Measurements from ENCODE around the gene CRYL1. TPM values are rescaled to one million over a fixed set of nuclear protein-coding genes. Genes with fewer than 3 reads are reported as not detected.

The CRYL1 gene, protein sequence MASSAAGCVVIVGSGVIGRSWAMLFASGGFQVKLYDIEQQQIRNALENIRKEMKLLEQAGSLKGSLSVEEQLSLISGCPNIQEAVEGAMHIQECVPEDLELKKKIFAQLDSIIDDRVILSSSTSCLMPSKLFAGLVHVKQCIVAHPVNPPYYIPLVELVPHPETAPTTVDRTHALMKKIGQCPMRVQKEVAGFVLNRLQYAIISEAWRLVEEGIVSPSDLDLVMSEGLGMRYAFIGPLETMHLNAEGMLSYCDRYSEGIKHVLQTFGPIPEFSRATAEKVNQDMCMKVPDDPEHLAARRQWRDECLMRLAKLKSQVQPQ
- total RNA-seq: 22.6 and 71.7 TPM in 2 replicates

DNA sequence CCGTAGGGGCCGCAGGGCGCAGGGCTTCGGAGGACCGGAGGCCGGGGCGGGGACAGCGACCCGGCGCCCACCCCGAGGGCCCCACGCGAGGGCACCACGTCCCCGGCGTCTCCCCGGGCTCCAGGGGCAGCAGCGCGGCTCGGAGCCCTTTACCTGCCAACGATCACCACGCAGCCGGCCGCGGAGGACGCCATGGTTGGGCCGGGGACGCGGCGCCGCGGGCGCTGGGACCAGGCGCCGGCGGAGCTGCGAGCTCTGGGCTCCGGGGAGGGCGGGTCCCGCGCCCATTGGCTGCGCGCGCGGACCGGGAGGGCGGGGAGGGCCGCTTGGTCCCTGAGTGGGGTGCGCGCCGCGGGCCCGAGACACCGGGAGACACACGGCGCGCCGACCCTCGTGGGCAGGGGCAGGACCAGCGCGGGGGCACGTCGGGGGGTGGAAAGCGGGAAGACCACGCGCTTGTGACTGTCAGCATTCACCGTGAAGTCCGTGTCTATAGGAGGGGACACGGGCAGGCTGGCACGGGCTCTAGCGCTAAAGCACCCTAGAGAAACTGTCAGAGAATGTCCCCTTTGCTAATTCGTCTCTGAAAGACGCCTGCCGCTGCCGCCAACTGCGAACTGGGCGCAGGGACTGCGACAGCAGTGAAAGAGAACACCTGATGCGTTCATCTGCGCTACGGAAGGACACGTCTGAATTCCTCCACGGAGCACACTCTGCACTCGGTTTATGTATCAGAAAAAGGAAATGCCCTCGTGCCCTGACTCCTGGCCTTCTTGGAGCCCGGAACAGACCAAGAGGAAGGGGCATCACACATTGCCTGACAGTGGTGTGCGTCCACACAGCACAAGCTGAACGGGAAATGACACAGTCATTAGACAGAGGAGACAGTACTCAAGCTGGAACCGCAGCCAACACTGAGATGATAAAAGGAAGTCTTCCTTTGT lies at the start of gene CRYL1:
TSS of gene CRYL1 (minus strand) at position 257 of the 944 bp plus-strand sequence. CDS start at position 194, 63 bp downstream.
- peak; percentile 58 for DNase-seq (ENCODE audit: low read depth, low spot score)

DNA sequence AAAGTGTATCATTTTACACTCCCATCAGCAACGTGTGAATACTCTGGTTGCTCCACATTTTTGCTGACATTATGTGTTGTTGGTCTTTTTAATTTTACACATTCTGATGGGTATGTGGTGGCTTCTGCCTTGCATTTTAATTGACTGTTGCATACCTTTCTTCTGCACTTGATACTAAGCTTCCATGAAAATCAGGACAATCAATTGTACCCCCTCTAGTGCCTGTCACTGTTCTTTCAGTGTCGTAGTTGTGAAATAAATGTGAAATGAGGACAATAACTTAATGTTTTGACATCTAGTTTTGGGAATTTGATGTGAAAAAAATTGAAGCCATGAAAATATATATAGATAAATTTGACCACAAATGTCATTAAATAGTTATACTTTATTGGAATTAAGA lies 48.0 kb upstream of the CRYL1 start:
- DNase-seq (ENCODE audit: low read depth, low spot score): no peak

DNA sequence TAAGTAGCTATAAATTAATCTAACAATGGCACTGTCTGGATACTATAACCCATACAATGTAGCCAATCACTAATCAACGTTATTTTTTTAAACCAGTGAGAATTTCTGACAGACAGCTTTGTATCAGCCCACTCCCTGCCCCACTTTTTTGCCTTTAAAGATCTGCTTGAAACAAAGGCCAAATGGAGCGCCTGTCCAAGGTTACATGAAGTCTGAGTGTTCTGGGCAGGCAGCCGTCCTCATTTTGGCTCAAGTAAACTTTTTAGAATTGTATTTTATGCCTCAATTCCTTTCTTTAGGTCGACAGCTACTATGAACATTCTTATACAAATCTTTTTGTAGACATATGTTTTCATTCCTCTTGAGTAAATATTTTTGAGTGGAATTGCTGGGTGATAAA lies 47.5 kb upstream of the CRYL1 start:
- DNase-seq (ENCODE audit: low read depth, low spot score): no peak

DNA sequence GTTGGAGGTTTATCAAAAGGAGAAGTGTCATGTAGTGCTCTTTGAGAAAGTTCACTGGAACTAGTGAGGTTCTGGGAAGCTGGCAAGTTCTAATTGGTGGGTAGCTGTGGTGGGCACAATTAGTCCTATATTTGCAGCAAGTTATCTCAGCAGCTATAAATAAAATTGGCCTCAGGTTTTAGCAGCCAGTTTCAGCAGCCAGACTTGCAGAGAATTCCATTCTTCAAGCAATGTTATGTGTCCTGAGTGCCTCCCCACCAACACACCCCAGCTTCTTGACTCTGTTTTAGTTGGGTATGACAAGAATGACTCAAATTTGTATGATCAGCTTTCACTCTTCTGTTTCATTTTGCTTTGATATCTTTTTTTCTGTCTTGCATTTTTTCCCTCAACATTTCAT lies 46.0 kb upstream of the CRYL1 start:
- no peak for DNase-seq (ENCODE audit: low read depth, low spot score)

DNA sequence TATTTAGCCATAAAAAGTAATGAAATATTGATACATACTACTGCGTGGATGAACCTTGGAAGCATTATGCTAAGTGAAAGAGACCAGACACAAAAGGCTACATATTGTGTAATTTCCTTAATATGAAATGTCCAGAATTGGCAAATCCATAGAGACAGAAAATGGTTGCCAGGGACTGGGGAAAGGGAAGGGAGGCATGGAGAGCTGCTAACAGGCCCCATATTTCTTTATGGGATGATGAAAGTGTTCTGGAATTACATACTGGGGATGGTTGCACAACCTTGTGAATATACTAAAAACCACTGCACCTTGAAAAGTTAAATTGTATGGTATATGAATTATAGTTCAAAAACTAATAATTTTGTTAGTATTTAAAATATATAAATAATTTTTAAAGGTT lies 44.9 kb upstream of the CRYL1 start:
- no peak for DNase-seq (ENCODE audit: low read depth, low spot score)

DNA sequence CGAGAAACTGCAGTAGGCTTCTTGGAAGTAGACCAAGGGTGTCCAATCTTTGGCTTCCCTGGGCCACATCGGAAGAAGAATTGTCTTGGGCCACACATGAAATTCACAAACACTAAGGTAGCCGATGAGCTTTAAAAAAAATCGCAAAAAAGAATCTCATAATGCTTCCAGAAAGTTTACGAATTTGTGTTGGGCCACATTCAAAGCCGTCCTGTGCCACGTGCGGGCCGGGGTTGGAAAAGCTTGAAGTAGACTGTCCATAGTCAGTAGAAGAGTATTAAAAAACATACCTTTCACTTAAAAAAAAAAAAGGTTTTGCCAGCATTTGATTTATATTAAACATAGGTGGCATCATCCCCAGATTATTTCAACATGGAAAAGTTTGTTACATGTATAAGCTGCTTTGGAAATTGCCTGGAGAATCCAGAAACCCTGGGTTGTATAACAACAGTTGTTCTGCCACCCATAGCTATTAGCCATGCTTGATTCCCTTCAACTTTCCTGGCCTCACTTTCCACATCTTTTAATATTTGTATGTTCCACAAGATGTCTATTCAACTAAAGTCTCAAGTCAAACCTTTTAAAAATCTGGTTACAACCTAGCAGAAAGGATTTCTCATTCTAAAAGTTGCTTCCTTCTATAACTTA lies 42.3 kb upstream of the CRYL1 start:
- DNase-seq (ENCODE audit: low read depth, low spot score): no peak

DNA sequence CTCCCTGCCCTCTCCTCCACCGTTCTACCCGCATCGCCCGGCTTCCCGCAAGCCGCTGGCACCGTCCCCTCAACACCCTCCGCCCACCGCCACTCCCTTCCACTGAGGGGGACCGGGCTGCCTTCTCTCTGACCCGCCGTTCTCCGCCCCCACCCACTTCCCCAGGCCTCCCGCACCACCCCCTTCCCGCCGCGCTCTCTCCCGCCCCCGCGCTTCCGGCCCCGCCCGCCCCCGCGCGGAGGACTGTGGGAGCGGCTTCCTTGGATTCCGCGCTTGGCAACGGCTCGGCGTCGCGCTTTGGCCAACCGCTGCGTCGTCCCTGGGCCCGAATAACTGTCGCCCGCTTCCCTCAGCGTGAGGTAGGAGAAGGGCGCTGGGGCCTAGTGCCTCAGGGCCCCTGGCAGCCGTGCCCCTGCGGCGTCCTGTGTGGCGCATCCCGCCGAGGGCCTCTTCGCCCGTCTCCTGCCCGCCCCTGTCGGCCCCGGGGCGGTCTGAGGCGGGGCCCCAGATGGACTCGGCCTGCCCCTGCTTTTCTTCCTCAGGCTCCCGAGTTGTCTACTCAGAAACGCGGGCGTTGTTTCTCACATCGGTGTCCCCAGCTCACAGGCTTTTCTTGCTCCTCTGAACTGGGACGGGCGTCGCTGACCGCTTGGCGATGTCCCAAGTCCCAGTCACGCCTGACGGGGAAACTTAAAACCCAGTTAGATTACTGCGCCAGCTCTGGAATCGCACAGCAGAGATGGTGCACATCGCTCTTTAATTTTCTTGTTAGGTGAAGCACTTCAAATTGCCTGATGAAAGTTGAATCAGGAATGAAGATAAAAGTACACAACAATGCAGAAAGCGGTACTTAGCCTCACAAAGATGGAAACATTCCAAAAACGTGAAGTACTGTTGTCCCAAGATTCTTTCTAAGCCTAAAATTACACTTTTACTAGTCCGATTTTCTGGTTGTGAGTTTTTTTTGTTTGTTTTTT lies 41.5 kb upstream of the CRYL1 start, which contains the start of gene IFT88:
TSS of gene IFT88 (plus strand) at position 260 of the 977 bp plus-strand sequence. CDS start 7,229 bp downstream, outside the sequence.
- DNase-seq (ENCODE audit: low read depth, low spot score): peak; percentile 63

DNA sequence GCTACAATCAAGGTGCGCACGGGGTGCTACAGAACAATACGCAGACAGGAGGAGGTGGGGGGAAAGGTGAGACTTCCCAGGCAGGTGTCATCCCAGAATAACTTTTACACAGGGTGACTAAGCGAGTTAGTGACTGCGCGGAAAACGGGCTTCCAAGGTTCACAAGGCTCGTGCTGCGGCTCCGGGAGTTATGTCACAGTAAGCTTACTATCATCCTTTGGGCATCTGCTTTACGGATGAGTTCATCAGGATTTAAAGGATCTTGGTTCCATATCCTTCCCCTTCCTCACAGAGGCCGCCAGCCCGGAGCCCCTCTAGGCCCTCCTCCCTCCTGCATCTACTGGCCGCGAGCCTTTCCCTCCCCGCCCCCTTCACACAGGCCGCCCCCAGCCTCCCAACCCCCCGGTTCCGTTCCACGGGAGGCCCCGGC lies 40.8 kb upstream of the CRYL1 start:
- no peak for DNase-seq (ENCODE audit: low read depth, low spot score)

DNA sequence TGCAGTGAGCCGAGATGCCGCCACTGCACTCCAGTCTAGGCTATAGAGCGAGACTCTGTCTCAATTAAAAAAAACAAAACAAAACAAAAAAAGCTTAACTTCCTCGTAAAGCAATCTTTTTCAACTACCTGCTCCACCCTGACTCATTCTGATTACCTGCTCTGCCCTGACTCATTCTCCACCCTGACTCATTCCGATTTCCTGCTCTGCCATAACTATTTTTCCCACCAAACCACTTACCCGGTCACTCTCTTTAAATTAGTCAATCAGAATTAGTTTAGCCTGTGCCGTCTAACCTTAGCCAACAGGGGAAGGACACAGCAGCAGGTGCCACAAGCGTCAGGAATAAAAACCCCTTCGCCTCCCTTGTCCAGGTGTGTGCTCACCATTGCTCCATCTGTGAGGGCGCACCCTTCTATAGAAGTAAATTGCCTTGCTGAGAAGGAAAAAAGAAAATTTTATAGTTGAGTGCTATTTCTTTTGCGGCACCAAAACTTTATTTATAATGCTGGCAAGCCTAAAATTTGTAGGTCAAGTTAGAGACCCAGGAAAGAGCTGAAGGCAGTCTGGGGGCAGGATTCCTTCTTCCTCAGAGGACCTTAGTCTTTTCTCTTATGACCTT lies 39.6 kb upstream of the CRYL1 start:
- DNase-seq (ENCODE audit: low read depth, low spot score): no peak

DNA sequence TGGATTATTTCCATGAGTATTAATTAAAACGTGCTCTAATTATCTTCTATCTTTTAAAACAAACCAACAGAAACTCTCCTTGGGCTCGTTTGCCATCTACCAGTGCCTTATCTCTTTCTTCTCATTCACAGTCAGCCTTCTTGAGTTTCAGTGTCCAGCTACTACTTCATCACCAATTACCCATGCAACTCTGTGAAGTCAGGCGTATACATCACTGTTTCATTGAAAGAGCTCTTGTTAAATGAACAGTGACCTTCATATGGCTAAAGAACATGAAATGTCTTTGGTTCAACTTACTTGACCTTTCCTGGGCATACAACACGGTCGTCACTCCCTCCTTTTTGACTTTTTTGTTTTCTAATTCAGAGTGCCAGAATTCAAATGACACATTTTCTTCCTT lies 36.1 kb upstream of the CRYL1 start:
- DNase-seq (ENCODE audit: low read depth, low spot score): no peak

DNA sequence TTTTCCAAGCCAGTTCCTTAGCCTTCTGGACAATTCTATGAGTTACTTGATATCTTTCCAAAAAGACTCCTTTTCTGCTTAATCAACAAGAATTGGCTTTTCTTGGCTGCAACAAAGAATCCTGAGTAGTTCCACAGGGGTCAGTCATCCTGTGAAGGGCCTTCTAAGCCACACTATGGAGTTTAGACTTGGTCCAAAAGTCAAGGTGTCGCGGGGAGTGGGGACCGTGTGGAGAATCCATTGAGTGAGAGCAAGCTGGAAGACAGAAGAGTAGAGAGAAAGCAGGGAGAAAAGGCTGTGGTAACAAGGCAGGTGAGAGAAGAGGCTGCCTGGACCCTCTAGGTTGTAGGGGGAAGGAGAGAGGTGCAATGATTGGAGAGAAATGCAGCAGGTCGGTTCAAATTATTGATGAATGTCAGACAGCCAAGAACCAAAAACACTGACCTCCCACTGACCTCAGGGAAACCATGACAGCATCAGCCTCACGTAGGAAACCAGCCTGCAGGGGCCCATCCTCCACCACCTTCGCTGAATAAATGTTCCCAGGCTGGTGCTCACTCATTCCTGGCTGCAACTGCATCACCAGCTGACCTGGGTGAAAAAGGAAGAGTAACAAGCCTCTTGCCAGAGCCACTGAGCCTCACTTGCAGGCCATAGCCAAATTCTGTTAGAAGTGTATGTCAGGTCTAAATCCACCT lies 34.2 kb upstream of the CRYL1 start:
- no peak for DNase-seq (ENCODE audit: low read depth, low spot score)

DNA sequence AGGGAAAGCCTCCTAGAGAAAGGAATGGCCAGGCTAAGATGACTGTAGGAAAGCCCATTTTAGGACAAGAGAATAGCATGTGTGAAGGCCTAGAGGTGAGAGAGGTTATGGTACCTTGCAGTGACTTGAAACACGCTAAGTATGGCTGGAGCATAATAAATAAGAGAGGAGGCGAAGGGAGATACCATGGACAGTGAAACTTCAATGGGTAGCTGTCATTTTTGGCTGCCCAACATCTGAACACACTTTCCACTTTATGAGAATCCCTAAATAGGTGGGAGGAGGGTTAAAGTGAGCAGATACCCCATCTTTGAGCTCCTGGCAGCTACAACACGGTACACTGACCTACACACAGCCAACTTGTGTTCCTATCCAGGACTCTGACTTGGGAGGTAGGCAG lies 33.3 kb upstream of the CRYL1 start:
- no peak for DNase-seq (ENCODE audit: low read depth, low spot score)

DNA sequence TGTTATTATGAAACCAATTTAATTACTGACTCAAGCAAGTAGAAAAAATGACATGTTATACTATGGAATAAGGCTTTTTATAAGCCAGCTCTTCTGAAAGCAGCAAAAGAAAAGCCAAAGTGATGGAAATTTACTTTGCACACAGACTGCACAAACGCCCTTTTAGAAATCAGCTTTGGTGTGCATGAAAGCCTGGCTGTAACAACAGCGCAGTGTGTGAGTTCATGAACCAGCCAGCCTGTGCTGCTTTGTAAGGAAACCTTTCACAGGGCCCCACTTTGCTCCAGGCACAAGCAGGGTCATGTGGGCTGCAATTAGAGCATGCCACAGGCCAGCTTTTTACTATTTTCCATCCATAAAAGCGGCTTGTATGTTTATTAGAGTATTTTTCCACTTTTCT lies 27.7 kb upstream of the CRYL1 start:
- DNase-seq (ENCODE audit: low read depth, low spot score): no peak

DNA sequence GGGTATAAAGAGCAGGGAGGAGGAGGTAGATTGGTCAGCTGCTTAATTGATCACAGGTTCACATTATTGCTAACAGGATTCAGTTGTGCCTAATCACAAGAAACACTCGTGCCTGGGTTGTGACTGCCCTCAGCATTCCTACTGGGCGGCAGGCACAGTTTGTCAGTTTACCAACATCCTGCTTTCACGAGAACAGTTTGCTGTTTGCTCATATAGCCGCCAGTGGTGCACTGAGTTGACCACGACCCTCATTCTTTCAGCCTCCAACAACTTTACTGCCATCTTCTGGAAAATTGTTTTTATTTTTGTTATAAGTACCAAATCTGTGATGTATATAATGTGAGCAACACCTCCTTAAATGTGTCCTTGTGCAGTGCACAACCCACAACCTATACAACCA lies 25.1 kb upstream of the CRYL1 start:
- DNase-seq (ENCODE audit: low read depth, low spot score): no peak

DNA sequence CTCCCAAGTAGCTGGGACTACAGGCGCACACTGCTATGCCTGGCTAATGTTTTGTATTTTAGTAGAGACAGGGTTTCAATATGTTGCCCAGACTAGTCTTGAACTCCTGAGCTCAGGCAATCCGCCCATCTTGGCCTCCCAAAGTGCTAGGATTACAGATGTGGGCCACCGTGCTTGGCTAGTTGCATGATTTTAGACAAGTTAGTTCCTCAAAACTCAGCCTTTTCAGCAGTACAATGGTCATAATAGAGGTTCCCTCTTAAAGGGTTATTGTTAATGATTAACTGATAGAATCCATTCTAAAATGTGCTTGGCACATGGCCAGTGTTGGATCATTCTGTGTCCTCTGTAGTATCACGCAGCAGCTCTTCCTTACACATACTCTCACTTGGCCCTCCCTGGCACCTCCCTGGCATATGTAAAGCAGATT lies 21.8 kb upstream of the CRYL1 start:
- DNase-seq (ENCODE audit: low read depth, low spot score): no peak

DNA sequence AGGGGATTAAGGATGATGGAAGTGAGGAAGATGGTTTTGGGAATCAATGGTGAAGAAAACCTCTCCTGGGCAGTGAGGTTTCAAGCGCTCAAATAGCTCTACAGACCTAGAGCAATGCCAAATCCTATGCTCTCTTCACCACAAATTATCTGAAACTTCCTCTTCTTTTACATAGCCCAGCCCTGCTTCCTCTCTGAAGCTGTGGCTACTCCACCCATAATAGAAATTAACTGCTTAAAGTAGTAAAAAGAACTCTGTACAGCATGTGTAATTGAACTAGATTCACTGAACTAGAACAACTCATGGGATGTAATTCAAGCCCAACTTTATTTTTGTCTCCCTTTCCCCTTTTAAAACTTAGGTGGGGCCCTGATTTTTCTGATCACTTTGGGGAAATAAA lies 20.9 kb upstream of the CRYL1 start:
- no peak for DNase-seq (ENCODE audit: low read depth, low spot score)

DNA sequence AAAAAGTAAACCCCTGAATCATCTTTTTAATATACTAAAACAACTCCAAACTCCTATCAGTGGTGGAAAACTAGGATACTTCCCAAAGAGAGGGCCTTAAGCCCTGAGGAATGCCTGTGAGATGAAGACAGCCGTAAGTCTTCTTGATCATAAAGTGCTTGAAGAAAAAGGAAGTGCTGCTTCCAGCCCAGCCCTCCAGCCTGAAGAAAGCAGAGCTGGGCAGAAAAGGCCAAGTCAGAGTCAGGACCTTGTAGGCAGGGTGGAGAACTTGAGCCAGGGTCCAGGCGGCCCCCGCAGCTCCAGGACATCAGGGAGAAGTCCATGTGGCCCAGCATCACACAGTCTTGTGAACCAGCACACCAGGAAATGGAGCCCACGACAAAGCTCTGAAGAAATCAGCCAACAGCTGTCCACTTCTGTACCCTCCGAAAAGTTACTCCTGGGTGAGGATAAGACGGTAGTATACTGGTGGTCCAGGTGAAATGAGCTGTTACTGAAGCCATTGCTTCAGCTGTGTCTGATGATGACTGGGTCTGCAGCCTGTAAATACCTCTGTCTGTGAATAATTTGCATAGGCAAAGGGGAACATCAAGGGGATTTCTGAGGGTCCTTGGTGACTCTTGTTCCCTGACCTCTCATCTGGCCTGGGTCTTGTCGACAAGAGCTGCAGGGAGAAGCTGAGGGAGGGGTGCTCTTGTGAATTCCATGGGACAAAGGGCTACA lies 18.7 kb upstream of the CRYL1 start:
- no peak for DNase-seq (ENCODE audit: low read depth, low spot score)

DNA sequence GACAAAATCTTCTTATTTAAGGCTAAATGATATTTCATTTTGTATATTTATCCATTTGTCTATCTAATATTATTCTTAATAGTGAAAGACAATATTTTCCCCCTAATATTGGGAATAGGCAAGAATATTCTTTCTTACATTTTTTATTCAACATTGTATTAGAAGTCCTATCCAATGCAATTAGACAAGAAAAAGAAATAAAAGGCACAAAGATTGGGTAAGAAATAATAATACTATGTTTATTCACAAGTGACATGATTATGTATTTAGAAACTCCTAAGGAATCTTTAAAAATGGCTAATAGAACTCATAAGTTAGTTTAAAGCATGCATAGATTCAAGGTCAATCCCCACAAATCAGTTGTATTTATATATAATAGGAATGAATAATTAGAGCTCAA lies 11.3 kb upstream of the CRYL1 start:
- no peak for DNase-seq (ENCODE audit: low read depth, low spot score)

DNA sequence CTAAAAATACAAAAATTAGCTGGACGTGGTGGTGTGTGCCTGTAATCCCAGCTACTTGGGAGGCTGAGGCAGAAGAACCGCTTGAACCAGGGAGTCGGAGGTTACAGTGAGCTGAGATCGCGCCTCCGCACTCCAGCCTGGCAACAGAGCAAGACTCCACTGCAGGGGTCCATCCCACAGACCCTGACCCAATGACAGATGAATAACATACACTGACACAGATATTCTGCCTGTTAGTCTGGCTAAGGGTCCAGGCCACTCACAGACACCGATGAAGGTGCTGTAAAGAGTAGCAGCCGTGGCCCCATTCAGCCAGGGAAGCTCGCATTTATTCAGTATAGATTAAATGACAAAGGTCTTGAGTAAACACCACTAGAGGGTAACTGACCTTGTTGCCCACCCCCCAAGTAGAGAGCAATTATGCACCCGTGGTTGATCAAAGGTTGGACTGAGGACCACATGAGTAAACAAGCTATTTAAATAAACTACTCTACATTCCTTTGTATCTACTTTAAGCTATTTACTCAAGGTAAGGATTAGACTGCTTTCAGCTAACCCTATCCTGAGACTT lies 8.5 kb upstream of the CRYL1 start:
- no peak for DNase-seq (ENCODE audit: low read depth, low spot score)

All from pulmonary artery endothelial cell (primary cell).